Brain pericyte (primary cell): ENCODE data around the gene TLE3.
"Not testable (repeated sequence)": the region's sequence is repeated elsewhere in the genome, so short reads cannot be mapped to it uniquely, and the experiment has no call there.

Source experiments
- DNase-seq: peaks from one replicate; pipeline ENCODE4 v3.0.0-alpha.2; 2012; ENCODE audit warnings: low read depth, low spot score

TLE3 gene

GRCh38 chr15:70126362-70126761 lies 28.6 kb upstream of the TLE3 start:
- no peak for DNase-seq

- no peak for DNase-seq
These were observed 27.9 kb upstream of the TLE3 start for GRCh38 chr15:70125605-70126004.

GRCh38 chr15:70121624-70122302 lies 24.0 kb upstream of the TLE3 start:
- DNase-seq = no peak

GRCh38 chr15:70120958-70121623 lies 23.4 kb upstream of the TLE3 start:
- no peak for DNase-seq

- no peak for DNase-seq
These were observed 22.3 kb upstream of the TLE3 start for GRCh38 chr15:70119911-70120508.

- no peak for DNase-seq
These were observed 20.9 kb upstream of the TLE3 start for GRCh38 chr15:70118599-70118998.

GRCh38 chr15:70116317-70116716 lies 18.6 kb upstream of the TLE3 start:
- DNase-seq = no peak

- no peak for DNase-seq
These were observed 16.5 kb upstream of the TLE3 start for GRCh38 chr15:70114221-70114620.

- no peak for DNase-seq
These were observed 15.6 kb upstream of the TLE3 start for GRCh38 chr15:70113304-70113700.

GRCh38 chr15:70112572-70113303 lies 15.0 kb upstream of the TLE3 start:
- DNase-seq = not testable (repeated sequence)

GRCh38 chr15:70112074-70112395 lies 14.3 kb upstream of the TLE3 start:
- DNase-seq = no peak

GRCh38 chr15:70111203-70112073 lies 13.7 kb upstream of the TLE3 start:
- peak; percentile 77 for DNase-seq

GRCh38 chr15:70109978-70110377 lies 12.3 kb upstream of the TLE3 start:
- no peak for DNase-seq

- no peak for DNase-seq
These were observed 11.8 kb upstream of the TLE3 start for GRCh38 chr15:70109531-70109930.

GRCh38 chr15:70103880-70104626 lies 6.3 kb upstream of the TLE3 start:
- no peak for DNase-seq

- DNase-seq = no peak
These were observed 5.1 kb upstream of the TLE3 start for GRCh38 chr15:70102827-70103226.

- no peak for DNase-seq
These were observed 3.9 kb upstream of the TLE3 start for GRCh38 chr15:70101459-70102113.

- DNase-seq = no peak
These were observed 3.0 kb upstream of the TLE3 start for GRCh38 chr15:70100474-70101341.

GRCh38 chr15:70099967-70100473 lies 2.3 kb upstream of the TLE3 start:
- DNase-seq = no peak
